ENCODE data around the gene PBX3. TPM values are rescaled to one million over a fixed set of nuclear protein-coding genes. Genes with fewer than 3 reads are reported as not detected.
A peak's percentile ranks its signal among the peaks of the same experiment; 100 is the strongest.

Gene PBX3
- total RNA-seq, 1 donor from 2014 or later, result 48.6 TPM

DNA sequence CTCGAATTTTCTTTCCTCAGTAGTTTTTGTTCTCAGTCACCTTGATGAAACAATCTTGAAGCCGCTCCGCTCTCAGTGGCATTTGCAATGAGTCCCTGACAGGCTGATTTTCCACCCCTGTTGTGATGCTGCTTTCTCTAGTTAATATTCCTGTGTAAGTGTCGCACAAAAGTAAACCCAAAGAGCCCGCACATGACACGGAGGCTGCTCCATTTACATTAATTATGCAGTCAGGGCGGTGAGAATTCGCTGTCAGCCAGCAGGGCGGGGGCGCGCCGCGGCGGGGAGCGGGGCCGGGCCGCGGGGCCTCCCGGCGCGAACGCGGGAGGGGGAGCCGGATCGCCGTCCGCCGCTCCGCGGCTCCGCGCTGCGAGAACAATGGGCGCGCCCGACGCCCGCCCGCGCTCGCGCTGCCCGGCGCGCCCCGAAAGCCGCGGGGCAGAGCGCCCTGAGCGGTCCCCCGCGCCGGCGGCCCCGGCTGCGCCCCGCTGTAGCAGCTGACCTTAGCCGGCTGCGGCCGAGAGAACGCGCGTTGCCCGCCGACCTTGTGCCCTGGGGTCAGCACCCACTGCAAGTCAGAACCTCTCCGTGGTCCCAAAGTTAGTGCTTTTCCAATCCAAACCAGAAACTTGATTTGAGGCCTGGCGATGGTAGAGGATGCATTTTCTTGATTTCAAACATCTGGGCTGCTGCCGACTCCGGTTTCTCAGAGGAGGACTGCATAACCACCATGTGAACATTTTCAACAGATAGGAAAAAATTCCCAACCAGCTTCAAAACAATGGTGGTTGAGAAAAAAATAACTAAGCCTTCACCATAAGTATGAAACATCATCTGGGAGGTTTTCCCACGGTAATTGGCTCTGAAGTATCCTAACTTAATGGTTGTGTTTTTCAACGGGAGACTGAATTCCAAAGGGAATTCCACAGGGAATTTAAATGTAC is 142.6 kb downstream of the PBX3 start:
- H3K27me3 ChIP-seq, result no peaks in the 10 kb centered on the region
- peaks cover 4% of the 10 kb centered on the region for H3K4me1 ChIP-seq
- H3K27ac ChIP-seq, result no peak overlapping the region
- TF ChIP-seq, protein P1, sequence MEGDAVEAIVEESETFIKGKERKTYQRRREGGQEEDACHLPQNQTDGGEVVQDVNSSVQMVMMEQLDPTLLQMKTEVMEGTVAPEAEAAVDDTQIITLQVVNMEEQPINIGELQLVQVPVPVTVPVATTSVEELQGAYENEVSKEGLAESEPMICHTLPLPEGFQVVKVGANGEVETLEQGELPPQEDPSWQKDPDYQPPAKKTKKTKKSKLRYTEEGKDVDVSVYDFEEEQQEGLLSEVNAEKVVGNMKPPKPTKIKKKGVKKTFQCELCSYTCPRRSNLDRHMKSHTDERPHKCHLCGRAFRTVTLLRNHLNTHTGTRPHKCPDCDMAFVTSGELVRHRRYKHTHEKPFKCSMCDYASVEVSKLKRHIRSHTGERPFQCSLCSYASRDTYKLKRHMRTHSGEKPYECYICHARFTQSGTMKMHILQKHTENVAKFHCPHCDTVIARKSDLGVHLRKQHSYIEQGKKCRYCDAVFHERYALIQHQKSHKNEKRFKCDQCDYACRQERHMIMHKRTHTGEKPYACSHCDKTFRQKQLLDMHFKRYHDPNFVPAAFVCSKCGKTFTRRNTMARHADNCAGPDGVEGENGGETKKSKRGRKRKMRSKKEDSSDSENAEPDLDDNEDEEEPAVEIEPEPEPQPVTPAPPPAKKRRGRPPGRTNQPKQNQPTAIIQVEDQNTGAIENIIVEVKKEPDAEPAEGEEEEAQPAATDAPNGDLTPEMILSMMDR (IDR thresholded peaks at IDR 0.05), result no peak
- H3K9me3 ChIP-seq, result no peaks in the 10 kb centered on the region
- intact Hi-C loops (cut with DNase I), result no loop called here
- peak; percentile 69 for DNase-seq
- peak overlapping the region; percentile 49 for H3K4me3 ChIP-seq
- no peaks in the 10 kb centered on the region for H3K36me3 ChIP-seq
- ATAC-seq, result peak; percentile 92

GRCh38 chr9:125890826-125891225 is 143.7 kb downstream of the PBX3 start:
- H3K27me3 ChIP-seq, result no peaks in the 10 kb centered on the region

GRCh38 chr9:125893277-125893676 is 146.1 kb downstream of the PBX3 start:
- Histone ChIP-seq H3K9me3 (no peaks in the 10 kb centered on the region), H3K4me1 (peaks cover 4% of the 10 kb centered on the region), H3K36me3 (no peaks in the 10 kb centered on the region), H3K4me3 (no peak overlapping the region), H3K27me3 (no peaks in the 10 kb centered on the region), H3K27ac (no peak overlapping the region)
- ATAC-seq (no peak), DNase-seq (no peak)
- intact Hi-C loops (cut with DNase I), result no loop called here
- TF ChIP-seq, protein P1 (IDR thresholded peaks at IDR 0.05), result no peak

More at GRCh38 chr9:125890826-125891225, 143.7 kb downstream of the PBX3 start:
- intact Hi-C loops (cut with DNase I), result no loop called here
- Histone ChIP-seq H3K4me3 (no peak overlapping the region), H3K9me3 (no peaks in the 10 kb centered on the region), H3K4me1 (peaks cover 4% of the 10 kb centered on the region), H3K36me3 (no peaks in the 10 kb centered on the region), H3K27ac (no peak overlapping the region)
- TF ChIP-seq, protein P1 (IDR thresholded peaks at IDR 0.05), result no peak
- no peak for DNase-seq
- ATAC-seq, result no peak

- H3K27ac ChIP-seq, result no peak overlapping the region
- no peak for ATAC-seq
- intact Hi-C loops (cut with DNase I), result no loop called here
Measured at GRCh38 chr9:125894566-125894965, 147.4 kb downstream of the PBX3 start.

GRCh38 chr9:125896404-125896803 is 149.2 kb downstream of the PBX3 start:
- TF ChIP-seq, protein P1 (IDR thresholded peaks at IDR 0.05), result no peak
- Histone ChIP-seq H3K27me3 (no peaks in the 10 kb centered on the region), H3K36me3 (no peaks in the 10 kb centered on the region), H3K4me3 (no peak overlapping the region), H3K27ac (no peak overlapping the region), H3K9me3 (no peaks in the 10 kb centered on the region), H3K4me1 (no peaks in the 10 kb centered on the region)
- DNase-seq (no peak), ATAC-seq (no peak)
- intact Hi-C loops (cut with DNase I), result no loop called here

More at GRCh38 chr9:125894566-125894965, 147.4 kb downstream of the PBX3 start:
- no peak for DNase-seq
- Histone ChIP-seq H3K36me3 (no peaks in the 10 kb centered on the region), H3K4me3 (no peak overlapping the region), H3K27me3 (no peaks in the 10 kb centered on the region), H3K4me1 (peaks cover 4% of the 10 kb centered on the region), H3K9me3 (no peaks in the 10 kb centered on the region)
- TF ChIP-seq, protein P1 (IDR thresholded peaks at IDR 0.05), result no peak

All from upper lobe of right lung (tissue), 1 donor.